HG02763 (cell line): Measurements from ENCODE around the gene SLC22A1.

Experiments
- ATAC-seq: cut with Tn5 transposase; IDR thresholded peaks from one replicate; pipeline ENCODE4 v1.9.1; 2021; ENCODE audit warnings: mild to moderate bottlenecking, moderate library complexity; ENCODE audit not compliant: unreplicated experiment

SLC22A1 gene

GRCh38 chr6:160167604-160168399 lies 46.2 kb downstream of the SLC22A1 start:
- no peak for ATAC-seq

DNA sequence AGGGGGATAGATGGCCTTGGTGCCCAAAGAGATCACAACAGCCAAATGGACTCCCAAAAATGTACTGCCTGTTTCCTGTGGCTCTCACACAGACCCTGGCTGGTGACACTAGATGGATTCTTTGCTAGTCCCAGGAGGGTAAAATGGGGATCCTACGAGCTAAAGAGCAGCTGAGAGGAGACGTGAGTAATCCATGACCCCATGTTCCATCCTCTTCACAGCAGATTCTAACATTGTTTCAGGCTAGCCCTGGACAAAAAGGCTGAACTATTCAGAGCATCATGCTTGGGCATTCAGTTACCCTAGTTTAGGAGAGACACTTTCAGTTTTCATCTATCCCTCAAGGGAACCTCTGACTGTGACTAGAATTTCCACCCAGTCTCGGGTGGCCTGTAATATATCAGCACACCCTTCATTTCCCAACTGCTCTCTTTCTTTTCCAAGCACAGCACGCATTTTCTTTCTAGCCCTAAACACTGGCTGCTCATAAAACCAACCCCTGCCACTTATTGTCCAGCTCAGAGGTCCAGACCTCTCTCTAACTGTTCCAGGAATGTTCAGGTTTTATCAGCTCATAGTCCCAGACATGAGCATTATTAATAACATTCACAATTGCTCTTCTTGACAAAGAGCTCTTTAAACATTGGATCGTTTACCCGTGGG lies 48.5 kb downstream of the SLC22A1 start:
- ATAC-seq: no peak

DNA sequence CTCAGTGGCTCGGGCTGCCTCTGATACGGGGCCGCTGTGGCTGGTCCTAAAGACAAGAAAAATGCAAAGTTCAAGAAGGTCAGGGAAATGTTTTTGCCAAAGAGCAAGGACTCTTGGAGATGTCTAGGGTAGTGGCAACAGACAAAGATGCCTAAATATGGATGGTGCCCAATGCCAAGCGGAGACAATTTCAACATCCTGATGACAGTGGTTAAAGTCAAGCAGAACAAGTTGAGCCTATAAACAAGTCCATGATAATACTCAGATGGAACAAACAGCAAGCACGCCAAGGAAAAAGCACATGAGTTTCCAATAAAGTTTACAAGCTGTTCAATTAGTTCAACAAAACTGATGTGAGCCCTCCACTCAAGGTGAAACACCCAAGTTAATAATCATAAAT lies 51.1 kb downstream of the SLC22A1 start:
- no peak for ATAC-seq

GRCh38 chr6:160173806-160174527 lies 52.4 kb downstream of the SLC22A1 start:
- ATAC-seq: no peak

DNA sequence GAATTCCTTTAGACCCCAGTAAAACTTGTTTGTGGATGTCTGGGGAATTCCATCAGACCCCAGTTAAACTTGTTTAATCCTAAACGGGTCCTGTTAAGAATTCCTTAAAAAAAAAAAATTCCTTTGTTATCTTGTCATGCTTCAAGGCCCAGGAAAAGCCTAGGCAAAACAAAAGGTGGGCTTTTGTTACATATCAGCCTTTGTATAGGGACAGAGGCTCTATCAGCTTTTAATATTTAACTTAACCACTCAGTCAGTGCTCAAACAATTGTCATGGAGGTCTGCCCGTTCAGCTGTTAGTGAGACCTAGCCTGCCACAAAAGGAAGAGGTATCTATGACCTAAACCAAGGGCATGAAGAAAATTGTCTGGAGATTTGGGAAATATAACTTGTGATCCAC lies 53.1 kb downstream of the SLC22A1 start:
- ATAC-seq: no peak

DNA sequence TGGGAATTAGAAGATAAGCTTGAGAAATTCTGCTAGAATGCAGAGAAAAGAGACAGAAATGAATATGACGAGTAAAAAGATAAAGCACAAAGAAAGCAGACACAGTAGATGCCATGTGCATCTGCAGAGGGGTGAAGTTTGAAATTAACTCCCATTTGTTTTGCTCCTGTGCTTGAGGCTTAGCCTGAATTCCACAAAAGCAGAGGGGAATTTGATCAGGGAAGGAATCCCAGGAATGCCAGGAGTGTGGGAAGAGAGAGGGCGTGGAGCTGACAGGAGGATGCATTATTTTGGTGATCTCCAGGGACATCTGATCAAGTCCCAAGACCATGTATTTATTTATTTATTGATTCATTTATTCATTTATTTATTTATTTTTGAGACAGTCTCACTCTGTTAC lies 55.6 kb downstream of the SLC22A1 start:
- no peak for ATAC-seq

DNA sequence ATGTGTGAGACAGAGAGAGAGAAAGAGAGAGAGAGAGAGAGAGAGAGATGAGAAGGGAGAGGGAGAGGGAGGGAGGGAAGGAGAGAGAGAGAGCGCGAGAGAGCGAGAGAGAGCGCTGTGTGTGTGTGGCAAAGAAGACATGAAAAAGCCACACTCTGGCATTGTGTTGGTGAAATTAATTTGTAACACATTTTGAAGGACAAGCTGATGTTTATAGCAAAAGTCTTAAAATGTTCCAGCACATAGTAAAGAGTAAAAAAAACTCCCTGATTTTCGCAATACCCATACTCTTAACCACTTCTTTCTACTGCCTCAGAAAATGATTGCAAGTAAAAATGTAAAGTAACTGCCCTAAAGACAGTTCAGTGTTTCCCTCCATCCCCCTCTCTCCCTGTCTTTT lies 56.7 kb downstream of the SLC22A1 start:
- no peak for ATAC-seq

DNA sequence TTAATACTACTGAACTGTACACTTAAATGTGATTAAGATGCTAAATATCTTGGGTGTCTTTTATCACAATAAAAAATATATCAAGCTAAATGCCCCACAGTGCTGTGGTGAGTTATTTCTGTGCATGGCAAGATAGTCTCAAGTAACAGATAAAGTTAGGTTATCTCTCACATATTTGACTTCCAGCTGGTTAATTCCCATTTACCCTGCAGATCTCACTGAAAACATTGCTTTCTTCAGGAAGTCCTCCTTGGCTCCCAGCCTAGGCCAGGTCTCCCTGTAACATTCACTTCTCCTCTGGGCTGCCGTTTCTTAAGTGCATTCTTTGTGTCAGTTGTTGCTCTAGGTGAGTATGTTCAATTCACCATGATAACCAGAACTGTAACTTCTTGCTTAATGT lies 59.1 kb downstream of the SLC22A1 start:
- ATAC-seq: no peak

DNA sequence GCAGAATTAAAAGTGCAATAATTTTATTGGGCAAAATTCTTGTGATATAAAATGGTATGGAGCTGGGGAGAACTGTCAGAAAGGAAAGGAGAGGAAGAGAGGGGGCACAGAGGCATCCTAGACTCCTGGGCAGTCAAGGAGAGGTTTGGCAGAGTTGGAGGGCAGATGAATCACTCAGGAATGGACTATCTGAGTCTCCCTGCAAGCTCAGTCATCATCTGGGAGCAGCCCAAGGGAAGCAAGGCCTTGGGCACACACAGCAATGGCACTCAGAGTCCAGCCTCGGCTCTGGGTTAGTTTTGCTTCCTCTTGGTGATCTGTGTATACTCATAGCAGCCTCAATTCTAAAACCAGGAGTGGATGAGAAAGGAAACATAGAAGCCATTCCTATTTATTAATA lies 67.2 kb downstream of the SLC22A1 start:
- no peak for ATAC-seq

DNA sequence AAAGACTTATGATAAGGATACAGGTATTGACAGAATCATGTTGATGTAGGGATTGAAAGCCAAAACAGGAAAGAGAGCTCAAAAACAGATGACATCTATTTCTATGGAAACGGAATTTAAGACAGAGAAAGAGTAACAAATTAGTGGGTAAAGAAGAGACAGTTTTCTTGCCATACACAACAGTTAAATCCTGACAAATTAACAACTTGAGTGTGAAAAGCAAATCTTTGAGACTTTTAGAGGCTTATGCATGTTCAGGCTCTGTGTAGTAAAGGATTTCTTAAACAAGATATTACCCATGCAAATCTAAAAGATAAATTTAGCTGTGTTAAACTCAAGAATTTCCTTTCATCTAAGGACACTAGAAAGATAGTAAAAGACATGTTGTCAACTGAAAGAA lies 68.5 kb downstream of the SLC22A1 start:
- ATAC-seq: no peak

DNA sequence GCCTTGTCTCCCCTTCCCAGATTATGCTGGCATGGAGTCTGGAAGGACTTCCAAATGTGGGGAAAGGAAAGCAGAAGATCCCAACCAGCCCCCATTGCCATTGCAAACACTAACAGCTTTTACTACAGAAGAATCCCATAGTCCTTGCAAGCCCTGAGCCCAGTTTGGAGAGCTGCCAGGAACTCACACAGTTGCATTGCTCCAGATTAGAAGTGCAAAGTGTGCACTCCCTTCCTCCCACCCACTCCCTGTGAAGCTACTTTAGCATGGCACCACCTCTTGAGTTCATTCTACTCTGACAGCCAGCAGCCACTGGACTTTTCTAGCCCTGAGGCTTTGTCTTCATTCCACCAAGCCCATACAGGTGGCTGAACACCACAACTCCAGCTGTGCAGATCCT lies 69.4 kb downstream of the SLC22A1 start:
- no peak for ATAC-seq

- no peak for ATAC-seq
Measured at GRCh38 chr6:160192840-160193239, 71.2 kb downstream of the SLC22A1 start.

- ATAC-seq: no peak
Measured at GRCh38 chr6:160194808-160195207, 73.2 kb downstream of the SLC22A1 start.

- ATAC-seq: no peak
Measured at GRCh38 chr6:160197662-160198061, 76.0 kb downstream of the SLC22A1 start.

DNA sequence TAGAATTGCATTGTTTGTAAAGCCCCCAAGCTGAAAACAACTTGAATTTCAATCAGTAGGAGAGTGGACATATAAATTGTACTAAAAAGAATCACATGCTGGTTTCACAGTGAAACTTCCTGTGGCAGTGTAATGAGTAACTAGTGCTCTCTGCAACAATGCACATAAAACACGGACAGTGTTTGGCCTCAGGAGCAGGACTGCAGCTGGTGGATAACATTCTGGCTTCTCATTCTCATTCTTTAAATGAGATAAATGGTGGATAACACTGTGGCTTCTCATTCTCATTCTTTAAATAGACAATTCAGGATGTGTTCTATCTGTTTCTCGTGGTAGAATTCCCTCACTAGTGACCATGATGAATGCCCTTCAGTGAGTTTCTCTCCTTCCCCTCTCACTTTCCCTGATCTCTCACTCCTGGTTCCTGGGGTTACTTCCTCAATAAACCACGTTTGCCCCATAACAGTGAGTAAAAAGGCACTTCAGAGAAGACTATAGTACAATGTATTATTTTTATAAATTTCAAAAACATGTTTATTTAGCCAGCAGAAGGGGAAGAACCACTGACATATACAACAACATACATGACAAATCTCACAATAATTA lies 77.1 kb downstream of the SLC22A1 start:
- ATAC-seq: peak; percentile 87

GRCh38 chr6:160201061-160201460 lies 79.4 kb downstream of the SLC22A1 start:
- no peak for ATAC-seq

GRCh38 chr6:160202411-160202810 lies 80.8 kb downstream of the SLC22A1 start:
- ATAC-seq: no peak

- ATAC-seq: no peak
Measured at GRCh38 chr6:160203076-160203475, 81.5 kb downstream of the SLC22A1 start.

- ATAC-seq: no peak
Measured at GRCh38 chr6:160203522-160203921, 81.9 kb downstream of the SLC22A1 start.

DNA sequence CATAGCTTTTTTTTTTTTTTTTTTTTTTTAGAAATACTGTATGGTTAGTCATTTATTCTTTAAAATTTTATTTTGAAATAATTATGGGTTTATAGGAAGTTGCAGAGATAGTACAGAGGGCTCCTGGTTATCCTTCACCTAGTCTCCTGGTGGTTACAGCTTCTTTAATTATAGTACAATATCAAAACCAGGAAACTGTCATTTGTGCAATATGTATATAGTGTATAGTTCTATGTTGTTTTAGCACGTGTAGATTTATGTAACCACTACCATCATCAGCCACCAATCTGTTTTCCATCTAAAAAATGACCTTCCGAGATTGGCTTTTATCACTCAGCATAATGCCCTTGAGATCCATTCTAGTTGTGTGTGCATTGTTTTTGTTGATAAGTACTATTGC lies 82.3 kb downstream of the SLC22A1 start:
- ATAC-seq: no peak

DNA sequence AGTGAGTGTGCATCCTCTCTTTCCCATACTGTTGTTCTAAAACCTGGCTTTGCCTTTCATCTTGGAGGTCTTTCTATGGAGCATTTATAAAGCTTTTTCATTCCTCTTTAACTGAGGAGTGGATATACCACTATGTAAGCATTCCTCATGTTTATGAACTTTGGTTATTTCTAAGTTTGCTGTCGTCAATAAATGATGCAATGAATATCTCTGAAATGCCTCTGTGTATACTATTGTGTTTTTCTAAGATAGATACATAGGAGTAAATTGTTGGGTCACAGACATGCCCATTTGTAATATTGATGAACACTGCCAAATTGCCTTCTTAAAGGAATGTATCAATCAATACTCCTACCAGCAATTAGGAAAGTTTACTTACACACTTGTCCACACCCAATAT lies 83.1 kb downstream of the SLC22A1 start:
- ATAC-seq: no peak

DNA sequence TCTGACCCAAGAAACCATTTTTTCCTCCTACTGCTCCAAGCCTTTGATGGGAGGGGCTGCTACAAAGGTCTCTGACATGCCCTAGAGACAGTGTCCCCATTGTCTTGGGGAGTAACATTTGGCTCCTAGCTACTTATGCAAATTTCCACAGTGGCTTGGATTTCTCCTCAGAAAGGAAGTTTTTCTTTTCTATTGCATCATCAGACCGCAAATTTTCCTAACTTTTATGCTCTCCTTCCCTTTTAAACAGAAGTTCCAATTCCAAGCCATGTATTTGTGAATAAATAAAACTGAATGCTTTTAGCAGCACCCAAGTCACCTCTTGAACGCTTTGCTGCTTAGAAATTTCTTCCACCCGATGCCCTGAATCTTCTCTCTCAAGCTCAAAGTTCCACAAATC lies 86.0 kb downstream of the SLC22A1 start:
- no peak for ATAC-seq
